ENCODE measurements around the gene TSHZ3.

TSHZ3 gene

DNA sequence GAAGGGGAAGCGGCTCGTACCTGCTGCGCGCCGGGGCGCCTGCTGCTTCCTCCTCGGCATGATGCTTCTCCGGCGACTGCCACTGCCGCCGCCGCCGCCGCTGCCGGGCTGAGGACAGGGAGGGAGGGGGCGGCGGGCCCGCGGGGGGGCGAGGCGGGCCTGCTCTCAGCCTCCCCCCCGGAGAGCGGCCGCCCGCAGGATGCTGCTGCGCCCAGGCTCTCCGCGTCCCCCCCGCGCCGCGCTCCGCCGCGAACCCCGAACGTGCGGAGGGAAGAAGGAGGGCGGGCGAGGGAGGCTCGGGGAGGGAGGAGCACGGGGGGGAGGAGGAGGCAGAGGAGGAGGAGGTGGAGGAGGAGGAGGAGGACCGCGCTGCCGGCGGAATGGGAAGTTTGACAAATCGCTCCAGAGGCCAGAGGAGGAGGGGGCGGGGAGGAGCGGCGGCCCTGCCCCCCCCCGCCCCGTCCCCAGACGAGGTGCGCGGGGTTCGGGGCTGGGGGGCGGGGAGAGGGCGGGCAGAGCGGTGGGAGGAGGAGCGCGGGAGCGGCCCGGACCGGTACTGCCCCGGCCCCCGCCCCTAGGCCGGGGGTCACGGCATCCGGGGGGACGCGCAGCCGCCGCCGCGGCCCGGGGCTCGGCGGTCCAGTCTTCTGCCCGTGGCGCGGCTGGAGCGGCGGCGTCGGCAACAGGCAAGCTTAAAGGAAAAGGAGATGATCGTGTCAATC is at the start of gene TSHZ3:
TSHZ3 (minus strand) TSS at position 277 of the 722 bp plus-strand sequence; CDS start at position 60, 217 bp downstream.
- POLR2A ChIA-PET (ENCODE audit: low non-redundant PET): no interaction called here
- CTCF ChIA-PET: no interaction called here
- H3K27ac ChIP-seq: peak within 1 kb of the TSS; percentile 85
- DNase-seq (ENCODE audit: low spot score): peak; percentile 38
- TF ChIP-seq CTCF (conservative IDR thresholded peaks at IDR 0.05; ENCODE audit: low read depth): no peak

- DNase-seq (ENCODE audit: low spot score): no peak
- CTCF ChIA-PET: no interaction called here
- POLR2A ChIA-PET (ENCODE audit: low non-redundant PET): no interaction called here
- TF ChIP-seq CTCF (conservative IDR thresholded peaks at IDR 0.05; ENCODE audit: low read depth): no peak
- no peak overlapping the region for H3K27ac ChIP-seq
These were observed 48.1 kb upstream of the TSHZ3 start for GRCh38 chr19:31397308-31397707.

GRCh38 chr19:31392464-31392863 is 43.2 kb upstream of the TSHZ3 start:
- POLR2A ChIA-PET (ENCODE audit: low non-redundant PET): no interaction called here
- DNase-seq (ENCODE audit: low spot score): no peak
- CTCF ChIA-PET: interaction anchor here (0.6 kb wide), 1 partner anchor 9 kb away, joined by 4 read pairs; no protein-coding TSS in a partner anchor
- TF ChIP-seq CTCF (conservative IDR thresholded peaks at IDR 0.05; ENCODE audit: low read depth): no peak
- H3K27ac ChIP-seq: no peak overlapping the region

DNA sequence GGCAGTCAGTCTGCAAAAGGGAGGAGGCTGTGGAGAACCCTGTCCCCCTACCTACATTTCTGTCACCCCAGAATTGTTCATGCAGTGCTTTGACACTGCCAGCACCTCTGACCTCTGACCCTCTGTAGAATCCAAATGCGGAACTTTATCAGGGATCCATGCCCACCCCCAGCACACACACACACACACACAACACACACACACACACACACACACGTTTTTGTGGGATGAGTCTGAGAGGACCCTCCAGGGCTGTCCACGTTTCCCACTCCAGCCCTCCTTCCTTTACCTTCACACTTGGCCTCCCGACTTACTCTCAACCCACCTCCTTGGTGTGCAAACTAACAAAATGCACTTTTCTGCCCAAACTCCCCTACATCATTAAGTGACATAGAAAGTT is 42.3 kb upstream of the TSHZ3 start:
- POLR2A ChIA-PET (ENCODE audit: low non-redundant PET): no interaction called here
- CTCF ChIA-PET: no interaction called here
- DNase-seq (ENCODE audit: low spot score): no peak
- no peak for TF ChIP-seq CTCF (conservative IDR thresholded peaks at IDR 0.05; ENCODE audit: low read depth)
- no peak overlapping the region for H3K27ac ChIP-seq

DNA sequence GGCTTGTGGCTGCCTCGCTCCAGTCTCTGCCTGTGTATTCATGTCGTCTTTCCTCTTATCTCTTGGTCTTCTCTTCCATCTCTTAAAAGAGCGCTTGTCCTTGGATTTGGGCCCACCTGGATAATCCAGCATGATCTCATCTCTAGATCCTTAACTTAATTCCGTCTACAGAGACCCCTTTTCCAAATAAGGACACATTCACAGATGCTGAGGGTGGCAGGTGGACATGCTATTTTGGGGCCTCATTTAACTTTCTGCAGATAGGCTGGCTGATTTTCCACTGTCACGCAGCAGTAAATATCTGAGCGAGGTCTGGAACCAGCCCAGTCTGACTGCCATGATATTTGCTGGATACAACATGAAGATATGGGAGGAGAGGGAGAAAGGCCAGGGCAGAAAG is 41.5 kb upstream of the TSHZ3 start:
- TF ChIP-seq CTCF (conservative IDR thresholded peaks at IDR 0.05; ENCODE audit: low read depth): no peak
- ChIA-PET CTCF (no interaction called here), POLR2A (ENCODE audit: low non-redundant PET) (no interaction called here)
- H3K27ac ChIP-seq: no peak overlapping the region
- no peak for DNase-seq (ENCODE audit: low spot score)

- DNase-seq (ENCODE audit: low spot score): no peak
- CTCF ChIA-PET: no interaction called here
- TF ChIP-seq CTCF (conservative IDR thresholded peaks at IDR 0.05; ENCODE audit: low read depth): no peak
- POLR2A ChIA-PET (ENCODE audit: low non-redundant PET): no interaction called here
- no peak overlapping the region for H3K27ac ChIP-seq
These were observed 40.6 kb upstream of the TSHZ3 start for GRCh38 chr19:31389874-31390273.
